Stimulated activated CD4-positive, alpha-beta T cell treated with anti-CD3 and anti-CD28 coated beads, Interleukin-12 subunit alpha, Interleukin-12 subunit beta, amount 100 ng/mL, for 4 hours (primary cell): ENCODE data around the gene IGF2.
"Not testable (repeated sequence)": the region's sequence is repeated elsewhere in the genome, so short reads cannot be mapped to it uniquely, and the experiment has no call there.

ENCODE experiments used
- DNase-seq: peaks from one replicate; pipeline ENCODE4 v3.0.0-alpha.2; 2020

Gene IGF2

DNA sequence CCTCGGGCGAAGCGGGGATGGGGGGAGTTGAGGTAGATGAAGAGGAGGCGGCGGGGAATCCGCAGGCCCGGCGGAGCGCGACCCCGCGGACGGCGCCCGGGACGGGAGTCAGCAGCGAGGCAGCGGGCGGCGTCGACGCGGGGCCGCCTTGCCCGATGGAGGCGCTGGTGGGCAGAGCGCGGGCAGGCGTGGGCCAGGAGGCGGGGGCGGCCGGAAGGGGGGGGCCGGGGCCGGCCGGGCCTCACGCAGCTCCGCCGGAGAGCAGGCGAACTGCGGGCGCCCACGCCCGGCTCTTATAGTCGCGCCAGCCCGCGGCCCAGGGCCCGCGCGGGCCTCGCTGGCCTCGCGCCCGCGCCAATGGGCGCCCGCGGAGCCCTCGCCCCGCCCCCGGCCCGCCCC, at the start of gene IGF2:
TSS of gene IGF2 (minus strand) at position 267 of the 399 bp plus-strand sequence. CDS start 3,866 bp downstream, outside the sequence.
- DNase-seq = no peak

DNA sequence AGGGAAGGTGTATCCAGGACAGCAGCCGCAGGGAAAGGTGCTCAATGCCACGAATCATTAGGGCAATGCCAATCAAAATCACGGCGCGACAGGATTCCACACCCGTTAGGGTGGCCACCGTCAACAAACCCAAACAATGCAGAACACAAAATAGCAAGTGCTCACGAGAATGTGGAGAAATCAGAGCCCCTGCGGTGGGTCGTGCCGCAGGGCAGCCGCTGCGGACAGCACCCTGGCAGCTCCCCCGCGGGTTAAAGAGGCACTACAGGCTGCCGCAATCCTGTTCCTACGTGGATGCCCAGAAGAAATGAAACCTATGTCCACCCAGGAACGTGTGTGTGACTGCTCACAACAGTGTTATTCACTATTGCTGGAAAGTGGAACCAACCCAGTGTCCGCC, 49.6 kb upstream of the IGF2 start:
- no peak for DNase-seq

DNA sequence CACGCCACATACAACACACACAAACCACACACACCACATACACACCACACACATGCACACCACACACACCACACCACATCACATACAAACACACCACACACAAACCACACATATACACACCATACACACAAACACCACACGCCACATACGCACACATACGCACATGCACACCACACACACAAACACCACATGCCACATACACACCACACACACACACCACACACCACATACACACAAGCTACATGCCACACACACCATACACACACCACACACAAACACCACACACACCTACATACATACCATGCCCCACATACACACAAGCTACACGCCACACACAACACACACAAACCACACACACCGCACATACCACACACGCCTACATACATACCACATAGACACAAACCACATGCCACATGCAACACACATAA, 48.1 kb upstream of the IGF2 start:
- no peak for DNase-seq

DNA sequence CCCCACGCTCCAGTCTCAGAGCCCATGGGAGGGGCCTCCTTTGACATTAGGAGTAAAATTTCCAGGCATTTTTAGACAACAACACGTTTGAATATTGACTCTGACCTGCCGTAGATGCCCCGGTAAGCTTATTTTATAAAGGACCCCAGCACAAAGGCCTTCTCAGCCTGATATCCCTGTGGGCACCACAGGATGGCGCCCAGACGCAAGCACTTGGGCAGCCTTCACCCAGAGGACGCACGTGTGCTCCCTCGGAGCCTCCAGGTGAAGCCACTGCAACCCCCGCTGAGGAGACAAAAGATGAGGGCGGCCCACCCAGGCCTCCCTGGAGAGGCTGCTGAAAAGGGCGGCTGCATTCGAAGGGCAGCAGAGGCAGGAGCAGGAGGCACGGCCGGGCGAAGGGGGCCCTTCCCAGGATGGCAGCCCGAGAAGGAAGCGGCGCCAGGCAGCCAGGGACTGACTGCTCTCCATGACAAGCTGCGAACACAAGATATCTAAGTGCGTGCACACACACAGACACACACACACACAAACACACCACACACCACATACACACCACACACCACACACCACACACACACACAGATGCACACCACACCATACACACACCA, 47.6 kb upstream of the IGF2 start:
- peak; percentile 47 for DNase-seq

GRCh38 chr11:2185324-2186085, 46.3 kb upstream of the IGF2 start:
- DNase-seq = no peak

- DNase-seq = no peak
Measured at GRCh38 chr11:2182692-2183474, 43.7 kb upstream of the IGF2 start.

GRCh38 chr11:2182075-2182474, 42.9 kb upstream of the IGF2 start:
- no peak for DNase-seq

GRCh38 chr11:2180789-2181370, 41.7 kb upstream of the IGF2 start:
- no peak for DNase-seq

DNA sequence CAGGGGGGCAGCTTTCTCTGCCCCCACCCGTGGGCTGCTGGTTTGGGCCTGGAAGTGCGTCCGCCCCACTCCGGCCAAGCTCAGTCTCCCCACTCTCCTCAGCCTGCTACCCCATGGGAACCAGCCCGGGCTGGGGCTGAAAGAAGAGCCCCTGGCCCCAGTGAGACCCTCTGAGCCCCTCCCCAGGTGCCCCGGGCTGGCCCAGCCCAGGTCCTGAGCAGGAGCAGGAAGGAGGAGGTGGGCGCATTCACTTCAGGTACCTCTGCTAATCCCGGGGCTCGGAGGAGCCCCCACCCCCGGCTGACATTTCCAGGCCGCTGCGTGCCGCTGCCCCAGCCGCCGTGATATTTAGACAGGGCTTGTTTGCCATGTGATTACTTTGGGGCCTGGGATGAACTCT, 41.2 kb upstream of the IGF2 start:
- DNase-seq = no peak

DNA sequence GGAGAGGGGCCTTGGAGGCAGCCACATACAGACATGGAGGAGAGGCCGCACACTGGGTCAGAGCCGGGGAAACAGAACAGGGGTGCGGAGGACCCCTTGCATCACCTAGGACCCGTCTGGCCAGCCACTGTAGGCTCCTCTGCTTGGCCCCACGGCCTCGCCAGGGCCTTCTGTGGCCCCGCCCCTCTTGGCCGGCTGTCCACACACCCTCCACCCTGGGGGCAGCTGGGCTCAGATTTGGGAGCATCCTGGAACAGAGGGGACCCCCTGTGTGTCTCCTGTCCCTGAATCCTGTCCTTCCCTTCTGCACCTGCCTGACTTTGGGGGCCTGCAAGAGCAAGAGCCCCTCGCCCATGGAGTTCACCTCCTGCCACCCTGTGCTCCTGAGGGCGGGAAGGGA, 40.3 kb upstream of the IGF2 start:
- no peak for DNase-seq

- DNase-seq = no peak
Measured at GRCh38 chr11:2178906-2179494, 39.8 kb upstream of the IGF2 start.

DNA sequence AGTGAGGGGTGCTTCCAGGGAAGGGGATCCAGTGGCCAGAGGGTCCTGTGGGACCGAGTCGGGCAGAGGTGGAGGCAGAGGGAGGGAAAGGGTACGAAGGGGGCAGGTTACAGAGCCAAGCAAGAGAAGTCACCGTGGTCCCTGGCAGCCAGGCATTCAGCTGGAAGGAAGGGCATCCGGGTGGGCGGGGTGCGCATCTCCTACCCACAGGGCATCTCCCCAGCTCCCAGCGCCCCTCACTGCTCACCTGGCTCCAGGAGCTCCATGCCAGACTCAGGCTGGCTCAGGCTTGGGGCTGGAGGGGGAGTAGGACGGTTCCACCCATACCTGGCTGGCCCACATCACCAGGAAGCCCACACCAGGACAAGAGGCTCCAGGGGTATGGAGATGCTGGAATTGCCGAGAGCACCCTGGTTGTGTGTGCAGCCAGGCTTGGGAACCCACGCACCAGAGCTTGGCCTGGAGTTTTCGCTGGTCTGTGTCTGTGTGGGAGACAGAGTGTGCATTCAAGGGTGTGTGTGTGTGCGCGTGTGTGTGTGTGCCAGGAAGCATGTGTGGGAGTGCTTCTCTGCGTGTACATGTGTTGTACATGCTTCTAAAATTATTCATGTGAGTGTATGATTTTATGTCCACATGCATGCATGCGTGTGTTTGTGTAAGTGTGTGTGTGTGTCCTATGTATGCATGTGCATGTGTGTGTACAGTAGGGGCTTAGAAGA, 39.0 kb upstream of the IGF2 start:
- not testable (repeated sequence) for DNase-seq

DNA sequence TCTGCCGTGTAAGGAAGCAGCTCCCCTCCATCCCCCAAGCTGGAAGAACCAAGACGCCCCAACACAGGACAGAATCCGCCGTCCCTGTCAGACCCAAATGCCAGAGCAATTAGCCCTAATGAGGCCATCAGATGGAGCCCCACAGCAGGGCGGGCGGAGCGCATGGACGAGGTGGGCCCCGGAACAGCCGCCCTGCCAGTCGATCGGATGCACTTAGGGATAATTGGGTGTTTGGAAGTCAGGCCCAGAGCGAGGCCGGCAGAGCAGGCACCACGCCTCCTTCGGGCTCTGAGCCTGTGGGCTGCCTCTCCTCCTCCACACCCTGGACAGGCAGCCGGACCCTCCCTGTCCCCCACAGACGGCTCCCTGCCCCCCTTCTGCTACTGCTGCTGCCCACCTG, 37.9 kb upstream of the IGF2 start:
- no peak for DNase-seq

- DNase-seq = no peak
Measured at GRCh38 chr11:2176389-2176900, 37.3 kb upstream of the IGF2 start.

DNA sequence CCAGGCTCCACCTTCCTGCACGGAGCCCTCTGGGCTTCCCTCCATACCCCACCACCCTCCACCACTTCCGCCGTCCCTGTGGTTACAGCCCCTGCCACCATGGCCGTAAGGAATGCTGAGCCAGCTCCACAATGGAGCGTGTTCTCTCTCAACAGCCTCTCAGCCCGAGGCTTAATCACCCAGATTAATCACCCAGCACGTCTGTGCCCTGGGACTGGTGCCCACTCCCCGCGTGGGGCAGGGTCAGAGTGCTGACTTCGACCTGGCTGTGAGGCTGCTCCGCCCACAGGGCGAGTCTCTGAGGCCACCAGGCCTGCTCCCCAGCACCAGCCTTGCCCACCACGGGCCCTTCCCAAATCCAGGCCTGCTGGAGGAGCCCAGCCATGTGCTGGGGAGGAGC, 36.5 kb upstream of the IGF2 start:
- no peak for DNase-seq

DNA sequence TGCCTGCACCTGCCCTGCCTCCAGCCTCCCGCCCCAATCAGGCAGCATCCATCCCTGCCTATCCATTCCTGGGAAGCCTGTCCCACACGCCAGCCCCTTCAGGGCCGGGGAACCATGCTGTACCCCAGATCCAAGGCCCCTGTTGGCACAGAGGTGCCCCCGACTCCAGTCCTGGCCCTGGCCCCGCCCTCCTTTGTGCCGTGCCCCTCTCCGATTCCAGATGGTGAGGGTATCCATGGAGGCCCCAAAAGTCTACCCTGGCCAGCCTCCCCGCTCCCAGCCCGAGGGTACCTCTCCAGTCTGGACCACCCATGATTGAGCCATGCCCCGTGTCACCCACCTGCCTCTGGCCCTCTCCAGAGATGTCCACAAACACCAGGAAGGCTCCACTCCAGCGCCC, 35.2 kb upstream of the IGF2 start:
- DNase-seq = no peak

DNA sequence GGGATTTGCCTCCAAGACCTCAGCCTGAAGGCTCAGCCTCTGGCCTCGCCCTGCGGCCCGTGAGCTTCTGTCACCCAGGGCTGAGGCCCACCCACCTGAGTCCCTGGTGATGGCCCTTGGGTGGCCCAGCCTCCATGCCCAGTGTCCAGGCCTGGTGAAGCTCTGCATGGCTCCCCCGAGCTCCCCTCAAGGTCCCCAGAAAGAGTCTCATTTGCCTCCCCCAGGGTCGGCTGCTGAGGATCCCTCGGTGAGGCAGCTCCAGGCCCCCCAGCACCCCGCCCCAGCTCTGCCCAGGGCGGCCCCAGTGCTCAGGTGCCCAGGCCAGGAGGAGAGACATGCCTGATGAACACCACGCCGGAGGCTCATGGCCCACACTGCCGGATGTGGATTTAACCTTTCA, 34.6 kb upstream of the IGF2 start:
- DNase-seq = no peak

- DNase-seq = no peak
Measured at GRCh38 chr11:2173150-2173693, 34.0 kb upstream of the IGF2 start.

DNA sequence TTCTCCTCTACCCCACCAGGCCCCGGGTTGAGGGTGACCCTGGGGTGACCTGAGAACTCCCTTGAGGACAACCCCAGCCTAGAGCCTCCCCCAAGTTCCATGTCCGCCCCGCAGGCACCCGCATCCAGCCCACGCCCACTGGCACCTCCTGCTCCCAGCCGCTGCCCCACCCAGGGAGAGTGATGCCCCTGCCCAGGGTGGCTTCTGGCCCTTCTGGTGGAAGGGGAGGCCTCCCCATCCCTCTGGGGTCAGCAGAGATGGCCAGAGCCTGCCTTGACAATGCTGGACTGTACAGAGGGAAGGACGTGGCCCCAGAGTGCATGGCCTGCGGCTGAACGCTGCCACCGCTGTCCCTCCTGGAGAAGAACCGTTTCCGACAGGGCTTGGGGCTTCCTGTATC, 33.5 kb upstream of the IGF2 start:
- DNase-seq = no peak

DNA sequence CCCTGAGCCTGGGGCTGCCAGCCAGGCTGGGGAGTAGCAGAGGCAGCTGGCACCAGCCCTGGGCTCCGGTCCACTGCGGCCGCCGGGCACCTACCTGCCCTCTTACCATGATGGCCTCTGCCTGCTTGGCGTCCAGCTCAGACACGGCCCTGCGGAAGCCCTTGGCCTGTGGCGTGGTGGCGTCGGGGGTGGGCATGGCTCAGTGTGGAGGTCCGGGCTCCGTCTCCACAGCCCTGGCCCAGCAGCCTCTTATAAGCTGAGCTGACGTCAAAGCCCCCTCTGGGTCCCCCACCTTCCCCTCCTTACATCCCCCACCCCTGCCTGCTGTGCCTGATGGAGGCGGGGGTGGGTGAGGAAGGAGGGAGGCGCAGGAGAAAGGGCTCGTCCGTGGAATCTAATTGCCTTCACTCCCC, 32.4 kb upstream of the IGF2 start, which contains the start of gene TH:
TSS of gene TH (minus strand) at position 225 of the 413 bp plus-strand sequence. CDS start at position 196, 29 bp downstream.
- DNase-seq = no peak
